Jurkat, Clone E6-1 (cell line): ENCODE measurements around the gene OR8G1.
"Not testable (repeated sequence)": the region's sequence is repeated elsewhere in the genome, so short reads cannot be mapped to it uniquely, and the experiment has no call there.

ENCODE experiments used
- DNase-seq: peaks from one replicate; pipeline ENCODE4 v3.0.0-alpha.2; 2011; ENCODE audit warnings: low read depth, low spot score
- H3K4me3 ChIP-seq: 2 replicates; pipeline ENCODE4 v1.5.1; 2011; ENCODE audit warnings: mild to moderate bottlenecking, low read length, control low read depth, moderate library complexity

OR8G1 gene

GRCh38 chr11:124225471-124225870, 15.4 kb upstream of the OR8G1 start:
- DNase-seq = no peak

DNA sequence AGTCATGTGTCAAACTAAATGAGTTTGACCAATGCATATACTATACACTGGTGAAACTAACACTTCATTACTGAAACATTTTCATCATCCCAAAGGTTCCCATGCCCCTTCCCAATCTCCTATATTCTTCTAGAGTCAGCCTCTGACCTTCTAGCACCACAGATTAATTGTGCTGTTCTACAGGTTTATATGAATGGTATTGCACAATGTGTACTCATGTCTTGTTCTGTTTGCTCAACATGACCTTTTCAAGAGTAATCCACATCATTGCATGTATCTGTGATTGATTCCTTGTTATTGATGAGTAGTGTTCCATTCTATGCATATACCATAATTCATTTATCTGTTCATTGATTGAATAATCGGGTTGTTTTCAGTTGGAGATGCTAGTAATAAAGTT, 7.5 kb upstream of the OR8G1 start:
- no peak for DNase-seq
- no peak overlapping the region for H3K4me3 ChIP-seq

More at GRCh38 chr11:124225471-124225870, 15.4 kb upstream of the OR8G1 start:
- H3K4me3 ChIP-seq = no peak overlapping the region

DNA sequence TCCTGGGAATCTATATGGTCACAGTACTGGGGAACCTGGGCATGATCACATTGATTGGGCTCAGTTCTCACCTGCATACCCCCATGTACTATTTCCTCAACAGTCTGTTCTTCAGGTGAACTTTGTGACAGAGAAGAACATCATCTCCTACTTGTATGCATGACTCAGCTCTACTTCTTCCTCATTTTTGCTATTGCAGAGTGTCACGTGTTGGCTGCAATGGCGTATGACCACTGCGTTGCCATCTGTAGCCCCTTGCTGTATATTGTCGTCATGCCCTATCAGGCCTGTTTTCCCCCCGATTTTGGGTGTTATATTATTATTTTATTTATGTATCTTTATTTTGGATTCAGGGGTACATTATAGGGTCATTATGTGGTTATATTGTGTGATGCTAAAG, 2.4 kb upstream of the OR8G1 start:
- DNase-seq = no peak
- no peak overlapping the region for H3K4me3 ChIP-seq

- DNase-seq, H3K4me3 ChIP-seq: not testable (repeated sequence)
Measured at GRCh38 chr11:124249869-124250268, 9.0 kb downstream of the OR8G1 start.

DNA sequence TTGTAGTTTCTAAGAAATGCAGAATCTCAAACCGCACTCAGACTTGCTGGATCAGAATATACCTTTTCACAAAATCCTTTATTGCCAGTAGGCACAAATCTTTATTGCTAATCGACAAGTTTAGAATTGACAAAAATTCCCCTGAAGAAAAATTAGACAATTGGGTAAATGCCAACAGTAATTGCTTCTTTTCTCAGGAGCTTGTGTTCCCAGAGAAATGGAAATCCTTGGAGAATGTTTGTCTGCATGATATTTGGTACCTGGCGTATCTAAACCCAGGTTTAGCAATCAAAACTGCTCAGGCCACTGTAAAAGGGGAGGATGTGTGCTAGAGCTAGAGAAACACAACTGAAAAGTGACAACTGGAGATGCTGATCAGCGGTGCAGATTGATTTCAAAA, 15.2 kb downstream of the OR8G1 start, which contains the start of gene OR8G5:
Gene OR8G5 (plus strand): TSS at position 301 of the 400 bp plus-strand sequence. CDS start 8,556 bp downstream, outside the sequence.
- no peak within 1 kb of the TSS for H3K4me3 ChIP-seq
- DNase-seq = no peak

DNA sequence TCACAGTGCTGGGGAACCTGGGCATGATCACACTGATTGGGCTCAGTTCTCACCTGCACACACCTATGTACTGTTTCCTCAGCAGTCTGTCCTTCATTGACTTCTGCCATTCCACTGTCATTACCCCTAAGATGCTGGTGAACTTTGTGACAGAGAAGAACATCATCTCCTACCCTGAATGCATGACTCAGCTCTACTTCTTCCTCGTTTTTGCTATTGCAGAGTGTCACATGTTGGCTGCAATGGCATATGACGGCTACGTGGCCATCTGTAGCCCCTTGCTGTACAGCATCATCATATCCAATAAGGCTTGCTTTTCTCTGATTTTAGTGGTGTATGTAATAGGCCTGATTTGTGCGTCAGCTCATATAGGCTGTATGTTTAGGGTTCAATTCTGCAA, 24.1 kb downstream of the OR8G1 start:
- DNase-seq, H3K4me3 ChIP-seq: not testable (repeated sequence)

GRCh38 chr11:124270886-124271285, 30.0 kb downstream of the OR8G1 start:
- not testable (repeated sequence) for DNase-seq, H3K4me3 ChIP-seq

DNA sequence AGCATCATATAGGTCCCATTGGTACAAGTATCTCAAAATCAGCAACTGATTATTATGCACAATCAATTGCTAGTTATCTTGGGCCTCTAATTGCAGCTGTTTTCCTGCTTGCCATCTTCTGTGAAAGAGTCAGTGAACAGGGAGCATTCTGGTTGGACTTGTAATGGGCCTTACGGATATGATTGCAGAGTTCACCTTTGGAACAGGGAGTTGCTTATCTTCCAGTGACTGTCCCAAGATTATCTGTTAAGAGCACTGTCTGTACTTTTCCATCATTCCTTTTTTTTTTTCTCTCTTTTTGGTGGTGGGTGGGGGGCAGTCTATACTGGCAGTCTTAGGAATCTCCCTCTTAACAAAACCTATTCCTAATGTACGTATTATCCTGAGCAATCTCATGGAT, 33.1 kb downstream of the OR8G1 start:
- no peak overlapping the region for H3K4me3 ChIP-seq
- no peak for DNase-seq

DNA sequence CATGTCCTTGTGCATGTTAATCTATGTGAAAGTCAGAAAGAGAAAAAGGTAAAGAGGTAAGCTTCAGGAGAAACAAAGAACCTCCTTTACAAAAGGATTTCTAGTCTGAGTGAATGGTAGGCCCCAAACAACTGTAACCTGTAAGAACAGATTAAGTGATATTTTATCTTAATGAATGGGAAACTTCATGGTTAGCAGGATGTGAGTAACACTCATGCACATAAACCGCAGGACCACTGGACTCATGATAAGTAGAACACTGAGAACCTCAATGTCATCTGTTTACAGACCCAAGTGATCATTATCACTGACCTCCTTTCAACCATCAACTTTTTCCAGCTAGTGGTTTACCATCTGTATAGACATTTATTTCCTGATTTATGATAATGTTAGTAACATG, 35.2 kb downstream of the OR8G1 start:
- no peak overlapping the region for H3K4me3 ChIP-seq
- peak; percentile 53 for DNase-seq

DNA sequence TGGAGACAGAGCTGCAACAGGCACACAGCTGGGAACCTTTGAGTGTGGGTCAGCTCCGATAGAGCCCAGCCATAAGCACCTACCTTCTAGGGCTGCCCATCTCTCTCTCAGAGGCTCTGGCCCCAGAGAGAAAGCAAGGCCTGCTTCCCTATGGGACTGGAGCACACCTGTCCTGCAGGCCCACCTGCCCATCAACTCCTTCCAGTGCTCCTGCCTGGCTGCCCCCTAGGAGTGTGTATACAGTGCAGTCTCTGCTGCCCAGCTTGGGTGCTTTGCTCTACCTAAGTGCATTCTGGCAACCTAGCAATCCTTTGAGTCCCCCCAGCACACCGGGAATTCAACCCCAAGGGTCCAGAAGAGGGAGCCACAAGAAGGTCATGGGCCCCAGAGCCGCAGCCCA, 36.3 kb downstream of the OR8G1 start:
- no peak for DNase-seq
- no peak overlapping the region for H3K4me3 ChIP-seq

GRCh38 chr11:124277804-124278203, 36.9 kb downstream of the OR8G1 start:
- peak; percentile 4 for DNase-seq
- no peak overlapping the region for H3K4me3 ChIP-seq

- no peak for DNase-seq
- H3K4me3 ChIP-seq = no peak overlapping the region
Measured at GRCh38 chr11:124278261-124278660, 37.4 kb downstream of the OR8G1 start.

DNA sequence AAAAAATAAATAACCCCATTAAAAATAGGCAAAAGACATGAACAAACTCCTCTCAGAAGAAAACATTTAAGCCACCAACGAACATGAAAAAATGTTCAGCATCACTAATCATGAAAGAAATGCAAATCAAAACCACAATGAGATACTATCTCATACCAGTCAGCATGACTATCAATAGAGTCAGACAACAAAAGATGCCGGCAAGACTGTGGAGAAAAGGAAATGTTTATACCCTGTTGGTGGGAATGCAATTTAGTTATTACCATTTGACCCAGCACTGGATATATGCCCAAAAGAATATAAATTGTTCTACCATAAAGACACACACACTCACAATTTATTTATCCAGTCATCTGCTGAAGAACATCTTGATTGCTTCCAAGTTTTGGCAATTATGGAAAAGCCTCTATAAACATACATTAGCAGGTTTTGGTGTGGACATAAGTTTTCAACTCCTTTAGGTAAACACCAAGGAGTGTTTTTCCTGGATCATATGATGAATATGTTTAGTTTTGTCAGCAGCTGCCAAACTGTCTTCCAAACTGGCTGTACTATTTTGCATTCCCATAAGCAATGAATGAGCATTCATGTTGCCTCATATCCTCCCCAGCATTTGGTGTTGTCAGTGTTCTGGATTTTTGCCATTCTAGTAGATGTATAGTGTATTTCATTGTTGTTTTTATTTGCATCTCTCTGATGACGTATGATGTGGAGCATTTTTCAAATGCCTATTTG, 44.9 kb downstream of the OR8G1 start:
- DNase-seq = peak; percentile 10
- no peak overlapping the region for H3K4me3 ChIP-seq

DNA sequence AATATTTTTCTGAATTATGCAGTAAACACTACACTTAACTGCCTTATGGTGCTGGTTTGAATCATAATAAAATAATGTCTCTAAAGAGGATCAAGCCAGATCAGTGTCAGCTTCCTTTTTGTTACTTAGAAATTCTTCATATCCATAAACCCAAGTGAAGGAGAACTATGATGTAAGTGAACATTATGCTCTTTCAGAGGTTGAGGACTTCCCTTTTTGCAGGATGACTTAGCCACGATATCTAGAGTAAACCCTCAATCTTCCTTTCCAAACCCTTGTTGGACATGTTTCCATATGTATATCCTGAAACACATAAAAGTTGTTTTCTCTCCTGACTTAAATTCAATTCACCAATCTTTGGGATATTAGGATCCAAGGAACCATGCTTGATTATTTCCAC, 53.8 kb downstream of the OR8G1 start:
- DNase-seq = no peak
- no peak overlapping the region for H3K4me3 ChIP-seq

DNA sequence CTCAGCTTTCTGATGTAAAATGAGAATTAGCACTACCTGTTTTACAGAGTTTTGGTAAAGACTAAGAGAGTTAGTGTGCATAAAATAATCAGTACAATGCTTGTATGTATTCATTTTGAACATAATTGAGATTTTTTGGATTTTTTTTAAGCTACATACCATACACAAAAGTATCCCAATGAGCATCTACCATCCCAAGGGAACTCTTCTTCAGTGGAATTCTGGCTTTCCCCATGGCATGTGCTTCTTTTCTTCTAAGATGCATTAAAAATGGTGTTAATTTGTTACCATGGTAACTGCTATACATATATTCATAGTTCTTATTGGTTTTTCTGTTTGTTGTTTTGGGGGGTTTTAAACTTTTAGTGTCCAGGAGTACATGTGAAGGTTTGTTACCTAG, 55.1 kb downstream of the OR8G1 start:
- no peak overlapping the region for H3K4me3 ChIP-seq
- no peak for DNase-seq

- no peak overlapping the region for H3K4me3 ChIP-seq
- no peak for DNase-seq
Measured at GRCh38 chr11:124297921-124298320, 57.0 kb downstream of the OR8G1 start.

DNA sequence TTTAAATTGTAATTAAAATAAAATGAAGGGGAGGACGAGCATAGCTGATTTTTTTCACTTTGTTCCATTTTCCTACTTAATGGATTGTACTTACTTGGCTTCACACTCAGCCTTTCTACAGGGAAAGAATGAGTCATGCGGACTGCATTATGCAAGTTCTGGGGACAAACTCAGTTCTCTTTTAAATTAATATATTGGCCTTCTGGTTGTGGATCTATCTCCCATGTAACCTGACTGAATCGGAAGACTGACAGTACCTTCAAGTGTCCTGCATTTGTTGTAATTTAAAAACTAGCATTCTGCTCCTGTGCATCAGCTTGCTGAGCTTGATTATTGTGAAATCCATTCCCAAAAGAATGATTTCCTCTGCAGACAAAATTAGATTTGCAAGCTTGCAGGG, 60.7 kb downstream of the OR8G1 start:
- DNase-seq = no peak

DNA sequence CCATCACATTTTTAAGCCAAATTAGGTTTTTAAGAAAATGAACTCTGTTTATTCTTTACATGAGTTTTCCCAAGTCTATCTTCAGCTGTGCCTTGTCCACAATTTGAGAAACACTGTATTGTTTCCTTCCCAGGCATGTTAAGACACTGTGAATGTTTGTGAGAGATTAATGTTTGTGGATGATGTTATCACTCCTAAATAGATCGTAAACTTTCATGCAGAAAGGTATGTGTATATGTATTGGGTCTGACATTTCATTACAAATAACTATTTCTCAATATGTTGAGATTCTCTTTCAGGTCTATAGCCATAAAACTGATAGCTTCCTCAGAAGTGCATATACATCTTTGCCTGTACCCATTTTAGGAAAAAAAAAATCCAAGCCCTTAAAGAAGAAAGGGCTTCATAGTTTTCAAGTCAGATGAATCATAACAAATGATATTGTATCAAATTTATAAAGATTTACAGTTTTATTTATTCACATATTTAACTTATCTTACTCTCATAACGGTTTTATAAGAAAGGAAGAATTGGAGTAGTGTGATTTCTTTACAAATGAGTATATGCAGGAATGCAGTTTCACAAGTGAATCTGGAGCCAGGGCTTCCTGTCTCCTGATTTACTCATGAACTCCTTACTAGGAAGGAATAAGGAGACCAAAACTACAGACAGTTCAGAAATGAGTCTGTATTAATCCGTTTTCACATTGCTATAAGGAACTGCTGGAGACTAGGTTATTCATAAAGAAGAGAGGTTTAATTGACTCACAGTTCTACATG, 61.6 kb downstream of the OR8G1 start:
- DNase-seq = no peak
- no peak overlapping the region for H3K4me3 ChIP-seq

More for the DNA sequence above, 60.7 kb downstream of the OR8G1 start:
- no peak overlapping the region for H3K4me3 ChIP-seq
